C4-2B (cell line): ENCODE results near the gene KHDC1.

Experiments
- CTCF ChIP-seq: fragments of 450-650 bp; conservative IDR thresholded peaks from 2 replicates; pipeline ENCODE4 v1.5.1; 2017; ENCODE audit warnings: mild to moderate bottlenecking
- ZFX ChIP-seq: fragments of 450-650 bp; IDR thresholded peaks from 2 replicates; pipeline ENCODE4 v1.6.1; 2017

GRCh38 chr6:73194744-73195143 lies 68.3 kb downstream of the KHDC1 start:
- no peak for TF ChIP-seq CTCF
- TF ChIP-seq ZFX, result no peak
